Prostate gland (tissue), 2 donors: Measurements from ENCODE around the gene HRK. TPM values are rescaled to one million over a fixed set of nuclear protein-coding genes. Genes with fewer than 3 reads are reported as not detected.

Source experiments
- DNase-seq: peaks from one replicate; pipeline ENCODE4 v3.0.0-alpha.2; 2019; ENCODE audit warnings: low spot score
- H3K27ac ChIP-seq, 2 donors: fragments of 200-600 bp; sonication (generic); 2 replicates each; pipeline ENCODE4 v1.5.1; 2017 to 2019
- H3K27me3 ChIP-seq: fragments of 200-600 bp; sonication (generic); replicated peaks from 2 replicates; pipeline ENCODE4 v1.5.1; 2019; ENCODE audit not compliant: insufficient read depth
- H3K36me3 ChIP-seq, 2 donors: fragments of 200-600 bp; sonication (generic); 1 replicate in 1 of 2; 2 replicates in 1 of 2; pipeline versions ENCODE4 v1.5.1 to v1.8.1; 2017 to 2019
- H3K4me1 ChIP-seq: fragments of 200-600 bp; sonication (generic); replicated peaks from 2 replicates; pipeline ENCODE4 v1.5.1; 2019
- H3K4me3 ChIP-seq, 2 donors: fragments of 200-600 bp; sonication (generic); 2 replicates each; pipeline ENCODE4 v1.5.1; 2017 to 2019
- H3K9me3 ChIP-seq: fragments of 200-600 bp; sonication (generic); 2 replicates; pipeline ENCODE4 v1.5.1; 2017
- POLR2A ChIP-seq: fragments of 450-650 bp; IDR thresholded peaks from one replicate; pipeline ENCODE4 v1.6.1; 2016; ENCODE audit warnings: antibody characterized with exemption, mild to moderate bottlenecking
- POLR2AphosphoS5 ChIP-seq: sonication (generic); formaldehyde crosslinking; IDR thresholded peaks from one replicate; pipeline ENCODE4 v1.6.1; 2017; ENCODE audit warnings: antibody characterized with exemption
- WGBS: methylation state at CpG from one replicate; pipeline ENCODE4 v1.1.5; 2018; 5-methylcytosine and 5-hydroxymethylcytosine counted together
- intact Hi-C: fragments of 100-400 bp; cut with DNase I; formaldehyde crosslinking; loops from one replicate; pipeline ENCODE4 v1.14.2; 2022
- total RNA-seq, 2 donors: library from RNA; depleted of rRNA; stranded (reverse); fragments of >200 nt; gene quantifications; one replicate each; pipeline ENCODE4 v1.1.0, GENCODE V29; 2016
- TF ChIP-seq, protein P1 (sequence below), 4 experiments: fragments of 200-600 bp in 2 of 4; fragments of 450-650 bp in 2 of 4; sonication (generic) in 2 of 4; IDR thresholded peaks; 1 replicate in 3 of 4; 2 replicates in 1 of 4; pipeline ENCODE4 v1.5.1; 2016 to 2019; ENCODE audit warnings: antibody characterized with exemption in 4 of 4, mild to moderate bottlenecking in 2 of 4, moderate library complexity in 2 of 4

HRK gene
- total RNA-seq, 2 donors from 2014 or later, result 4.9 TPM; not detected in 1

DNA sequence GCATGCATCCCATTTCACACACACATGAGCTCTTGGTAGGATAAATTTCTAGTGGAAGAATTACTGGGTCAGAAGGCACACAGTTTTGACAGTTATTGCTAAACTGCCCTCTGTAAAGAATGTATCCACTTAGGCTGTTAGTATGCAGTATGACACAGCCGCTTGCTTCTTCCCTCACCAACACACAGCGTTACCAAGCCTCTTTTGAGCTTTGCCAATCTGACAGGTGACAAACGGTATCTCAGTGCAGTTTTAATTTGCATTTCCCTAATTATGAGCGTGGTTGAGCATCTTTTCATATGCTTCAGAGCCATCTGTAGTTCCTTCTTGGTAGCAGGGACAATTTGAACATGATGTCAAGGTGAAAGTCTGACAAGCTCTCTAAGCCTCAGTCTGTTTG lies 42.9 kb downstream of the HRK start:
- DNase-seq, result no peak
- no peaks in the 10 kb centered on the region for H3K27me3 ChIP-seq
- no peak overlapping the region for H3K4me3 ChIP-seq
- no peaks in the 10 kb centered on the region for H3K36me3 ChIP-seq
- WGBS, result 79% methylated on average over 4 of the region's 4 CpGs
- no peak overlapping the region for H3K27ac ChIP-seq
- intact Hi-C loops, result no loop called here
- TF ChIP-seq, protein P1, sequence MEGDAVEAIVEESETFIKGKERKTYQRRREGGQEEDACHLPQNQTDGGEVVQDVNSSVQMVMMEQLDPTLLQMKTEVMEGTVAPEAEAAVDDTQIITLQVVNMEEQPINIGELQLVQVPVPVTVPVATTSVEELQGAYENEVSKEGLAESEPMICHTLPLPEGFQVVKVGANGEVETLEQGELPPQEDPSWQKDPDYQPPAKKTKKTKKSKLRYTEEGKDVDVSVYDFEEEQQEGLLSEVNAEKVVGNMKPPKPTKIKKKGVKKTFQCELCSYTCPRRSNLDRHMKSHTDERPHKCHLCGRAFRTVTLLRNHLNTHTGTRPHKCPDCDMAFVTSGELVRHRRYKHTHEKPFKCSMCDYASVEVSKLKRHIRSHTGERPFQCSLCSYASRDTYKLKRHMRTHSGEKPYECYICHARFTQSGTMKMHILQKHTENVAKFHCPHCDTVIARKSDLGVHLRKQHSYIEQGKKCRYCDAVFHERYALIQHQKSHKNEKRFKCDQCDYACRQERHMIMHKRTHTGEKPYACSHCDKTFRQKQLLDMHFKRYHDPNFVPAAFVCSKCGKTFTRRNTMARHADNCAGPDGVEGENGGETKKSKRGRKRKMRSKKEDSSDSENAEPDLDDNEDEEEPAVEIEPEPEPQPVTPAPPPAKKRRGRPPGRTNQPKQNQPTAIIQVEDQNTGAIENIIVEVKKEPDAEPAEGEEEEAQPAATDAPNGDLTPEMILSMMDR (IDR thresholded peaks at IDR 0.05), result no peak
- TF ChIP-seq POLR2AphosphoS5, result no peak
- no peak for TF ChIP-seq POLR2A
- no peaks in the 10 kb centered on the region for H3K4me1 ChIP-seq
- no peaks in the 10 kb centered on the region for H3K9me3 ChIP-seq

DNA sequence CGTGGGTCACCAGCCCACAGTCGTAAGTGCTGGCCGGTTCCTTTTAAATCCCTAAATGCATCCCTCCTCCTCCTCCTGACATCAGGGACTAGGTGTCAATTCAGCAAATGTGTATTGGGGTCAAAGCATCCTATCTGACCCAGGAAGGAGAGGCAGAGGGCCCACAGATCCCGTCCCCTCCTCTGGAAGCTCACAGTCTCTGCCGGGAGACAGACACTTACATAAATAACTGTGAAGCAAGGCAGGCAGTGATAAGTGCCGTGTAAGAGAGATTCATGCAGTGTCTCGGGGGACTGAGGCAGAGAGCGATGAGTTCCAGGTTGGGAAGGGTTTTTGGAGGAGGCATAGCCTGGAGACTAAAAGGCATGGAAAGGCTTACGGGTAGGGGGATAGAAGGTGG lies 44.1 kb downstream of the HRK start:
- no peak for TF ChIP-seq POLR2AphosphoS5
- TF ChIP-seq, protein P1 (IDR thresholded peaks at IDR 0.05), result no peak
- TF ChIP-seq POLR2A, result no peak
- H3K9me3 ChIP-seq, result no peaks in the 10 kb centered on the region
- H3K4me3 ChIP-seq, result no peak overlapping the region
- H3K27ac ChIP-seq, result no peak overlapping the region
- no peaks in the 10 kb centered on the region for H3K36me3 ChIP-seq
- H3K27me3 ChIP-seq, result no peaks in the 10 kb centered on the region
- WGBS, result 78% methylated on average over 9 of the region's 9 CpGs
- intact Hi-C loops, result no loop called here
- DNase-seq, result no peak
- no peaks in the 10 kb centered on the region for H3K4me1 ChIP-seq

DNA sequence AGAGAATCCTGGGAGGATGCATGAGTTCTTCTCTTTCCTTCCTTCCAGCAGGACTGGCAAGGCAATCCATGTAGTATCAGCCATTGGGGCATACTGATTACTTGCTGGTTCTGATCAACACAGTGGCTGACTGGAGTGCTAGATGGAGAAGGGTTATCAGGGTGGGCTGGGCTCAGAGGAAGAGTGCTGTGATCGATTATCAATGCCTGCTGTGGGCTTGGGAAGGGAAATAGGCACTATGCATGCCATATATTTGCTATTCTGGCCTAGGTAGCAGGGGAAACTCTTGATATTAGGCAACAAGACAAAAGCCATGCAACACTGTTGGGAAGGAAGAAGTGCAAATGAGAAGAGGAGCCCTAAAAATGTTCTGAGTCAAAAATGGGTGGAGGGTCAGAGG lies 45.8 kb downstream of the HRK start:
- TF ChIP-seq POLR2AphosphoS5 (no peak), POLR2A (no peak)
- TF ChIP-seq, protein P1 (IDR thresholded peaks at IDR 0.05), result no peak
- no peaks in the 10 kb centered on the region for H3K36me3 ChIP-seq
- H3K4me1 ChIP-seq, result no peaks in the 10 kb centered on the region
- DNase-seq, result no peak
- no peak overlapping the region for H3K27ac ChIP-seq
- no peaks in the 10 kb centered on the region for H3K27me3 ChIP-seq
- H3K4me3 ChIP-seq, result no peak overlapping the region
- no peaks in the 10 kb centered on the region for H3K9me3 ChIP-seq
- WGBS, result 88% methylated on average over 1 of the region's 1 CpG
- intact Hi-C loops, result no loop called here

DNA sequence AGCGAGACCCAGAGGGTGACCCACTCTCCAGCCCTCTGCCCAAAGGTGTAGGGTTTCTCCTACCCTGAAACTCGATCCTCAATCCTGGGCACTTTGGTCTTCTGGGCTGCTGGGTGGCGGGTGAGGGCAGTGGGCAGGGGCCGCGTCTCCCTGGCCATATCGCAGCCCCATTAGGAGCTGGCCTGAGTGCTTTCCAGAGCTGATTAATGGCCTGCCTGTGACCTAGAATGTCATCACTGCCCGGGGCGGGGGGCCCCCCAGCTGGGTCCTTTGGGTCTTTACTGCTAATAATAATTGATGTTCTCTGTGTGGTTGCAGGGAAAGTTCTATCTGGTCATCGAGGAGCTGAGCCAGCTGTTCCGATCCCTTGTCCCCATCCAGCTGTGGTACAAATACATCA lies 47.8 kb downstream of the HRK start:
- no peak for DNase-seq
- H3K27me3 ChIP-seq, result no peaks in the 10 kb centered on the region
- H3K4me1 ChIP-seq, result no peaks in the 10 kb centered on the region
- intact Hi-C loops, result no loop called here
- H3K27ac ChIP-seq, result no peak overlapping the region
- WGBS, result 93% methylated on average over 9 of the region's 10 CpGs
- TF ChIP-seq POLR2AphosphoS5, result no peak
- TF ChIP-seq, protein P1 (IDR thresholded peaks at IDR 0.05), result no peak
- TF ChIP-seq POLR2A, result no peak
- H3K36me3 ChIP-seq, result no peaks in the 10 kb centered on the region
- H3K9me3 ChIP-seq, result no peaks in the 10 kb centered on the region
- H3K4me3 ChIP-seq, result no peak overlapping the region

DNA sequence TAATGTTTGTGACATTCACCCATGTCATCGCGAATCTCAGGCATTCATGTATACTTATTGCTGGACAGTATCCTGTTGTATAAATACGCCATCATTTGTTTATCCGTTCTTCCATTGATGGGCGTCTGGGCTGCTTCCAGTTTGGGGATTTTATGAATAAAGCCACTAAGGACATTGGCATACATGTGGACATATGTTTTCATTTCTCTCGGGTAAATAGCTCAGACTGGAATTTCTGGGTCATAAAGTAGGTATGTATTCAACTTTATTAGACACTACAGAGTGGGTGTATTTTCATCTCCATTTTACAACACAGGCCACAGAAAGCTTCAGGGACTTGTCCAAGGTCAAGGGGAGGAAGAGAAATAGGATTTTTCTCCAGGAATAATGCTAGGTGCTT lies 48.9 kb downstream of the HRK start:
- no peak overlapping the region for H3K4me3 ChIP-seq
- no peak overlapping the region for H3K27ac ChIP-seq
- H3K27me3 ChIP-seq, result no peaks in the 10 kb centered on the region
- no peaks in the 10 kb centered on the region for H3K36me3 ChIP-seq
- no peaks in the 10 kb centered on the region for H3K9me3 ChIP-seq
- WGBS, result 48% methylated on average over 6 of the region's 6 CpGs
- intact Hi-C loops, result no loop called here
- TF ChIP-seq, protein P1 (IDR thresholded peaks at IDR 0.05), result no peak
- TF ChIP-seq POLR2AphosphoS5 (peak; percentile 87), POLR2A (no peak)
- no peaks in the 10 kb centered on the region for H3K4me1 ChIP-seq
- DNase-seq, result peak; percentile 40
